Activated T-helper 2 cell treated with anti-CD3 and anti-CD28 coated beads, Interferon-gamma antibody, Interleukin-2, Interleukin-4, amounts not matched to agents 10 μg/mL and 5 μg/mL and 100 μg/mL, durations not matched to agents 14 hours and 24 hours and 36 hours (primary cell): ENCODE data around the gene DNAH8. TPM values are rescaled to one million over a fixed set of nuclear protein-coding genes. Genes with fewer than 3 reads are reported as not detected.

Experiments
- DNase-seq: peaks from one replicate; pipeline ENCODE4 v3.0.0; 2021; ENCODE audit warnings: low spot score
- H3K27ac Mint-ChIP-seq: one replicate; pipeline ENCODE4 v1.8.0; 2021; ENCODE audit warnings: mixed read lengths
- H3K27me3 Mint-ChIP-seq: one replicate; pipeline ENCODE4 v1.8.0; 2021; ENCODE audit warnings: low read depth, mixed read lengths
- H3K36me3 Mint-ChIP-seq: one replicate; pipeline ENCODE4 v1.8.0; 2021; ENCODE audit warnings: low read depth, mixed read lengths
- H3K4me1 Mint-ChIP-seq: one replicate; pipeline ENCODE4 v1.8.0; 2021; ENCODE audit warnings: low read depth, mixed read lengths
- H3K4me3 Mint-ChIP-seq: one replicate; pipeline ENCODE4 v1.8.0; 2021; ENCODE audit warnings: low read depth, mild to moderate bottlenecking, moderate library complexity, mixed read lengths
- H3K9me3 Mint-ChIP-seq: one replicate; pipeline ENCODE4 v1.8.0; 2021; ENCODE audit warnings: mixed read lengths
- intact Hi-C: fragments of 100-400 bp; cut with micrococcal nuclease; formaldehyde crosslinking; loops from one replicate; pipeline ENCODE4 v1.15.1; 2023
- total RNA-seq: library from RNA; stranded (reverse); gene quantifications from 2 replicates; pipeline ENCODE4 v1.2.3, GENCODE V29; 2022

DNAH8 gene
- total RNA-seq, 1 donor from 2014 or later = not detected

GRCh38 chr6:38705924-38706323, 9.2 kb upstream of the DNAH8 start:
- no peak overlapping the region for H3K27ac Mint-ChIP-seq
- no peak overlapping the region for H3K4me3 Mint-ChIP-seq
- intact Hi-C loops = no loop called here
- peaks cover 19% of the 10 kb centered on the region for H3K36me3 Mint-ChIP-seq
- peaks cover 10% of the 10 kb centered on the region for H3K9me3 Mint-ChIP-seq
- H3K4me1 Mint-ChIP-seq = peaks cover 35% of the 10 kb centered on the region
- no peak for DNase-seq
- peaks cover 13% of the 10 kb centered on the region for H3K27me3 Mint-ChIP-seq

GRCh38 chr6:38708496-38708895, 6.6 kb upstream of the DNAH8 start:
- no peak overlapping the region for H3K4me3 Mint-ChIP-seq
- intact Hi-C loops = no loop called here
- peaks cover 13% of the 10 kb centered on the region for H3K27me3 Mint-ChIP-seq
- no peak overlapping the region for H3K27ac Mint-ChIP-seq
- H3K9me3 Mint-ChIP-seq = peaks cover 10% of the 10 kb centered on the region
- no peak for DNase-seq
- H3K36me3 Mint-ChIP-seq = peaks cover 5% of the 10 kb centered on the region
- peaks cover 37% of the 10 kb centered on the region for H3K4me1 Mint-ChIP-seq

- Mint-ChIP-seq H3K36me3 (peaks cover 5% of the 10 kb centered on the region), H3K27me3 (peaks cover 13% of the 10 kb centered on the region), H3K9me3 (peaks cover 10% of the 10 kb centered on the region), H3K4me1 (peaks cover 44% of the 10 kb centered on the region), H3K27ac (peak overlapping the region; percentile 87), H3K4me3 (peak overlapping the region; percentile 56)
- intact Hi-C loops = loop anchor here (1.0 to 10.0 kb wide), 5 partner anchors 11 to 401 kb away; partner anchors contain the start of genes BTBD9, GLO1 and SAYSD1
- DNase-seq = peak; percentile 76
Measured at GRCh38 chr6:38713812-38714211, 1.3 kb upstream of the DNAH8 start.

GRCh38 chr6:38714239-38715015, 684 bp upstream of the DNAH8 start:
- no peak for DNase-seq
- Mint-ChIP-seq H3K36me3 (peaks cover 5% of the 10 kb centered on the region), H3K9me3 (peaks cover 10% of the 10 kb centered on the region), H3K27me3 (peaks cover 18% of the 10 kb centered on the region), H3K4me1 (peaks cover 44% of the 10 kb centered on the region), H3K4me3 (peak overlapping the region; percentile 56), H3K27ac (peak overlapping the region; percentile 87)
- intact Hi-C loops = loop anchor here (2.0 to 10.0 kb wide), 4 partner anchors 16 to 400 kb away; partner anchors contain the start of genes BTBD9 and SAYSD1

- intact Hi-C loops = loop anchor here (10.0 kb wide), 1 partner anchor 398 kb away; the partner anchor contains the start of gene SAYSD1
- Mint-ChIP-seq H3K9me3 (peaks cover 5% of the 10 kb centered on the region), H3K27ac (no peak overlapping the region), H3K27me3 (peaks cover 25% of the 10 kb centered on the region), H3K36me3 (no peaks in the 10 kb centered on the region), H3K4me1 (peaks cover 34% of the 10 kb centered on the region), H3K4me3 (no peak overlapping the region)
- no peak for DNase-seq
Measured at GRCh38 chr6:38716825-38717224, 1.7 kb downstream of the DNAH8 start.

- H3K36me3 Mint-ChIP-seq = no peaks in the 10 kb centered on the region
- intact Hi-C loops = loop anchor here (10.0 kb wide), 1 partner anchor 395 kb away; the partner anchor contains the start of gene SAYSD1
- H3K4me3 Mint-ChIP-seq = no peak overlapping the region
- H3K4me1 Mint-ChIP-seq = peaks cover 13% of the 10 kb centered on the region
- H3K9me3 Mint-ChIP-seq = peaks cover 5% of the 10 kb centered on the region
- H3K27ac Mint-ChIP-seq = no peak overlapping the region
- DNase-seq = no peak
- H3K27me3 Mint-ChIP-seq = peaks cover 25% of the 10 kb centered on the region
Measured at GRCh38 chr6:38719358-38719757, 4.2 kb downstream of the DNAH8 start.

GRCh38 chr6:38720295-38720694, 5.2 kb downstream of the DNAH8 start:
- H3K9me3 Mint-ChIP-seq = peaks cover 5% of the 10 kb centered on the region
- peaks cover 10% of the 10 kb centered on the region for H3K4me1 Mint-ChIP-seq
- H3K36me3 Mint-ChIP-seq = no peaks in the 10 kb centered on the region
- intact Hi-C loops = no loop called here
- H3K27ac Mint-ChIP-seq = no peak overlapping the region
- peaks cover 25% of the 10 kb centered on the region for H3K27me3 Mint-ChIP-seq
- no peak overlapping the region for H3K4me3 Mint-ChIP-seq
- no peak for DNase-seq

- Mint-ChIP-seq H3K9me3 (peaks cover 5% of the 10 kb centered on the region), H3K4me3 (no peak overlapping the region), H3K27me3 (peaks cover 18% of the 10 kb centered on the region), H3K36me3 (no peaks in the 10 kb centered on the region), H3K27ac (no peak overlapping the region), H3K4me1 (peaks cover 20% of the 10 kb centered on the region)
- no peak for DNase-seq
- intact Hi-C loops = no loop called here
Measured at GRCh38 chr6:38722038-38722437, 6.9 kb downstream of the DNAH8 start.

GRCh38 chr6:38722727-38723334, 7.7 kb downstream of the DNAH8 start:
- Mint-ChIP-seq H3K9me3 (peaks cover 5% of the 10 kb centered on the region), H3K27ac (no peak overlapping the region), H3K36me3 (no peaks in the 10 kb centered on the region), H3K4me1 (peaks cover 22% of the 10 kb centered on the region), H3K4me3 (no peak overlapping the region), H3K27me3 (peaks cover 18% of the 10 kb centered on the region)
- intact Hi-C loops = no loop called here
- no peak for DNase-seq

- intact Hi-C loops = no loop called here
- no peak for DNase-seq
- H3K27me3 Mint-ChIP-seq = peaks cover 15% of the 10 kb centered on the region
- H3K9me3 Mint-ChIP-seq = peaks cover 5% of the 10 kb centered on the region
- no peaks in the 10 kb centered on the region for H3K36me3 Mint-ChIP-seq
- H3K4me3 Mint-ChIP-seq = no peak overlapping the region
- no peak overlapping the region for H3K27ac Mint-ChIP-seq
- peaks cover 22% of the 10 kb centered on the region for H3K4me1 Mint-ChIP-seq
Measured at GRCh38 chr6:38723783-38724182, 8.7 kb downstream of the DNAH8 start.

- H3K4me1 Mint-ChIP-seq = peaks cover 22% of the 10 kb centered on the region
- intact Hi-C loops = no loop called here
- no peak overlapping the region for H3K4me3 Mint-ChIP-seq
- H3K36me3 Mint-ChIP-seq = no peaks in the 10 kb centered on the region
- no peak for DNase-seq
- H3K27me3 Mint-ChIP-seq = peaks cover 9% of the 10 kb centered on the region
- H3K9me3 Mint-ChIP-seq = peaks cover 5% of the 10 kb centered on the region
- H3K27ac Mint-ChIP-seq = no peak overlapping the region
Measured at GRCh38 chr6:38724343-38724742, 9.2 kb downstream of the DNAH8 start.

GRCh38 chr6:38725414-38726183, 10.5 kb downstream of the DNAH8 start:
- H3K36me3 Mint-ChIP-seq = no peaks in the 10 kb centered on the region
- H3K4me1 Mint-ChIP-seq = peaks cover 20% of the 10 kb centered on the region
- H3K9me3 Mint-ChIP-seq = peaks cover 1% of the 10 kb centered on the region
- H3K27me3 Mint-ChIP-seq = peaks cover 3% of the 10 kb centered on the region
- no peak overlapping the region for H3K4me3 Mint-ChIP-seq
- no peak for DNase-seq
- intact Hi-C loops = no loop called here
- peak overlapping the region; percentile 24 for H3K27ac Mint-ChIP-seq
